ENCODE results near the gene PHAF1. TPM values are rescaled to one million over a fixed set of nuclear protein-coding genes. Genes with fewer than 3 reads are reported as not detected.

The PHAF1 gene
- total and polyA plus RNA-seq, 2 of the 13 experiments (the other 11 are each of a cell fraction or from before 2014, with no cell fraction given), result 48.3 to 174 TPM

- TF ChIP-seq ZSCAN31 (CRISPR knock-in tag; IDR thresholded peaks at IDR 0.05; ENCODE audit: low read depth), result peak; percentile 84; the same call in 1 of the 2 replicates
- TF ChIP-seq ZNF570 (CRISPR knock-in tag; IDR thresholded peaks at IDR 0.05; ENCODE audit: borderline replicate concordance), result 0 out of 2 replicates have a peak, but pooled peaks have one; percentile 28
- no peak for TF ChIP-seq SOX6 (IDR thresholded peaks at IDR 0.05)
- TF ChIP-seq SOX6 (CRISPR knock-in tag; IDR thresholded peaks at IDR 0.05), result no peak
- peak; percentile 75 for TF ChIP-seq ZFY (CRISPR knock-in tag; IDR thresholded peaks at IDR 0.05)
- peak; percentile 68; the same call in 1 of the 2 replicates for TF ChIP-seq ZIK1 (CRISPR knock-in tag; IDR thresholded peaks at IDR 0.05; ENCODE audit: borderline replicate concordance, low read depth)
- TF ChIP-seq, protein P1, sequence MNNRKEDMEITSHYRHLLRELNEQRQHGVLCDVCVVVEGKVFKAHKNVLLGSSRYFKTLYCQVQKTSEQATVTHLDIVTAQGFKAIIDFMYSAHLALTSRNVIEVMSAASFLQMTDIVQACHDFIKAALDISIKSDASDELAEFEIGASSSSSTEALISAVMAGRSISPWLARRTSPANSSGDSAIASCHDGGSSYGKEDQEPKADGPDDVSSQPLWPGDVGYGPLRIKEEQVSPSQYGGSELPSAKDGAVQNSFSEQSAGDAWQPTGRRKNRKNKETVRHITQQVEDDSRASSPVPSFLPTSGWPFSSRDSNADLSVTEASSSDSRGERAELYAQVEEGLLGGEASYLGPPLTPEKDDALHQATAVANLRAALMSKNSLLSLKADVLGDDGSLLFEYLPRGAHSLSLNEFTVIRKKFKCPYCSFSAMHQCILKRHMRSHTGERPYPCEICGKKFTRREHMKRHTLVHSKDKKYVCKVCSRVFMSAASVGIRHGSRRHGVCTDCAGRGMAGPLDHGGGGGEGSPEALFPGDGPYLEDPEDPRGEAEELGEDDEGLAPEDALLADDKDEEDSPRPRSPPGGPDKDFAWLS (CRISPR knock-in tag; IDR thresholded peaks at IDR 0.05; ENCODE audit: borderline replicate concordance), result 0 out of 2 replicates have a peak, but pooled peaks have one; percentile 40
- peak; percentile 89 for TF ChIP-seq SP4 (CRISPR knock-in tag; IDR thresholded peaks at IDR 0.05)
- 0 out of 4 replicates have a peak, but pooled peaks of 1 of the 2 experiments have one; percentile 32 for TF ChIP-seq POLR2A (IDR thresholded peaks at IDR 0.05; ENCODE audit: insufficient read depth in 1 of 2, low read depth in 2 of 2, low read length in 2 of 2)
- TF ChIP-seq ZNF350 (CRISPR knock-in tag; IDR thresholded peaks at IDR 0.05; ENCODE audit: borderline replicate concordance, low read depth), result 0 out of 2 replicates have a peak, but pooled peaks have one; percentile 25
- no peak for TF ChIP-seq MLXIP (CRISPR knock-in tag; IDR thresholded peaks at IDR 0.05; ENCODE audit: borderline replicate concordance)
- peak; percentile 20; the same call in 1 of the 2 replicates for TF ChIP-seq TFAP4 (IDR thresholded peaks at IDR 0.05; ENCODE audit: borderline replicate concordance, low read depth)
- peak; percentile 61; the same call in 1 of the 2 replicates for TF ChIP-seq LBX2 (CRISPR knock-in tag; IDR thresholded peaks at IDR 0.05; ENCODE audit: borderline replicate concordance)
- TF ChIP-seq ZBTB21 (CRISPR knock-in tag; IDR thresholded peaks at IDR 0.05), result no peak
- TF ChIP-seq, protein P2, sequence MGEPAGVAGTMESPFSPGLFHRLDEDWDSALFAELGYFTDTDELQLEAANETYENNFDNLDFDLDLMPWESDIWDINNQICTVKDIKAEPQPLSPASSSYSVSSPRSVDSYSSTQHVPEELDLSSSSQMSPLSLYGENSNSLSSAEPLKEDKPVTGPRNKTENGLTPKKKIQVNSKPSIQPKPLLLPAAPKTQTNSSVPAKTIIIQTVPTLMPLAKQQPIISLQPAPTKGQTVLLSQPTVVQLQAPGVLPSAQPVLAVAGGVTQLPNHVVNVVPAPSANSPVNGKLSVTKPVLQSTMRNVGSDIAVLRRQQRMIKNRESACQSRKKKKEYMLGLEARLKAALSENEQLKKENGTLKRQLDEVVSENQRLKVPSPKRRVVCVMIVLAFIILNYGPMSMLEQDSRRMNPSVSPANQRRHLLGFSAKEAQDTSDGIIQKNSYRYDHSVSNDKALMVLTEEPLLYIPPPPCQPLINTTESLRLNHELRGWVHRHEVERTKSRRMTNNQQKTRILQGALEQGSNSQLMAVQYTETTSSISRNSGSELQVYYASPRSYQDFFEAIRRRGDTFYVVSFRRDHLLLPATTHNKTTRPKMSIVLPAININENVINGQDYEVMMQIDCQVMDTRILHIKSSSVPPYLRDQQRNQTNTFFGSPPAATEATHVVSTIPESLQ (CRISPR knock-in tag; conservative IDR thresholded peaks at IDR 0.05), result no peak
- TF ChIP-seq, protein P3, sequence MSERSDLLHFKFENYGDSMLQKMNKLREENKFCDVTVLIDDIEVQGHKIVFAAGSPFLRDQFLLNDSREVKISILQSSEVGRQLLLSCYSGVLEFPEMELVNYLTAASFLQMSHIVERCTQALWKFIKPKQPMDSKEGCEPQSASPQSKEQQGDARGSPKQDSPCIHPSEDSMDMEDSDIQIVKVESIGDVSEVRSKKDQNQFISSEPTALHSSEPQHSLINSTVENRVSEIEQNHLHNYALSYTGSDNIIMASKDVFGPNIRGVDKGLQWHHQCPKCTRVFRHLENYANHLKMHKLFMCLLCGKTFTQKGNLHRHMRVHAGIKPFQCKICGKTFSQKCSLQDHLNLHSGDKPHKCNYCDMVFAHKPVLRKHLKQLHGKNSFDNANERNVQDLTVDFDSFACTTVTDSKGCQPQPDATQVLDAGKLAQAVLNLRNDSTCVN (CRISPR knock-in tag; IDR thresholded peaks at IDR 0.05; ENCODE audit: borderline replicate concordance), result no peak; the same call in 1 of the 2 replicates
These were observed 68.3 kb downstream of the PHAF1 start (continued) for GRCh38 chr16:67177743-67178699.

Data from HepG2 (cell line).